Measurements from ENCODE around the gene IL26. TPM values are rescaled to one million over a fixed set of nuclear protein-coding genes. Genes with fewer than 3 reads are reported as not detected.
A peak's percentile ranks its signal among the peaks of the same experiment; 100 is the strongest.

IL26 gene
- total and polyA plus RNA-seq, 12 donors: not detected

- Histone ChIP-seq H3K27ac (no peak overlapping the region), H3K9me3 (no peaks in the 10 kb centered on the region), H3K27me3 (no peaks in the 10 kb centered on the region), H3K36me3 (no peaks in the 10 kb centered on the region), H3K4me1 (peaks cover 0 to 13% (median 3%) of the 10 kb centered on the region in 9 donors), H3K4me3 (no peak overlapping the region)
- DNase-seq: no peak
- no peak for TF ChIP-seq CTCF (IDR thresholded peaks at IDR 0.05)
- no peak for ATAC-seq
- intact Hi-C loops (cut with DNase I): loop anchor here in 5 of 10 donors (5.0 to 10.0 kb wide), 5 partner anchors 90 to 873 kb away; partner anchors contain the start of gene NUP107 (in 2 of the 5)
- 77 to 84% methylated on average over 3 of the region's 3 CpGs for WGBS, 2 donors
Observed at GRCh38 chr12:68227356-68227755, 1.7 kb upstream of the IL26 start.

- H3K4me1 ChIP-seq: peaks cover 0 to 18% (median 3%) of the 10 kb centered on the region in 9 donors
- H3K36me3 ChIP-seq: no peaks in the 10 kb centered on the region
- DNase-seq: no peak
- no peak overlapping the region for H3K27ac ChIP-seq
- 77 to 83% methylated on average over 3 of the region's 3 CpGs for WGBS, 2 donors
- no peaks in the 10 kb centered on the region for H3K9me3 ChIP-seq
- intact Hi-C loops (cut with DNase I): loop anchor here in 8 of 10 donors (2.0 to 10.0 kb wide), 7 partner anchors 88 to 870 kb away; partner anchors contain the start of gene NUP107 (in 2 of the 8)
- no peaks in the 10 kb centered on the region for H3K27me3 ChIP-seq
- no peak for TF ChIP-seq CTCF (IDR thresholded peaks at IDR 0.05)
- no peak overlapping the region for H3K4me3 ChIP-seq
- no peak for ATAC-seq
Observed at GRCh38 chr12:68224613-68225285, 861 bp downstream of the IL26 start.

GRCh38 chr12:68223067-68223747 lies 2.4 kb downstream of the IL26 start:
- 3% methylated on average over 12 of the region's 12 CpGs for WGBS, 2 donors
- Histone ChIP-seq H3K4me3 (peak overlapping the region in 1 of 10 donors; percentile 13), H3K9me3 (no peaks in the 10 kb centered on the region), H3K27ac (peak overlapping the region in 1 of 10 donors; percentile 15), H3K36me3 (no peaks in the 10 kb centered on the region), H3K27me3 (peaks cover 0 to 11% (median 0%) of the 10 kb centered on the region in 7 donors), H3K4me1 (peaks cover 0 to 18% (median 3%) of the 10 kb centered on the region in 9 donors)
- intact Hi-C loops (cut with DNase I): loop anchor here in 7 of 10 donors (1.0 to 10.0 kb wide), 8 partner anchors 89 to 868 kb away; partner anchors contain the start of gene NUP107 (in 2 of the 7)
- TF ChIP-seq CTCF (IDR thresholded peaks at IDR 0.05): peak; percentile 73 to 90 (median 85)
- peak; percentile 91 to 99 (median 98) for ATAC-seq
- peak; percentile 55 to 81 for DNase-seq

GRCh38 chr12:68222326-68222725 lies 3.3 kb downstream of the IL26 start:
- intact Hi-C loops (cut with DNase I): loop anchor here in 6 of 10 donors (2.0 to 10.0 kb wide), 7 partner anchors 90 to 868 kb away; partner anchors contain the start of gene NUP107 (in 2 of the 6)
- no peak overlapping the region for H3K4me3 ChIP-seq
- no peaks in the 10 kb centered on the region for H3K36me3 ChIP-seq
- WGBS, 2 donors: 35 to 46% methylated on average over 6 of the region's 6 CpGs
- no peak for DNase-seq
- no peak for TF ChIP-seq CTCF (IDR thresholded peaks at IDR 0.05)
- no peak overlapping the region for H3K27ac ChIP-seq
- H3K9me3 ChIP-seq: no peaks in the 10 kb centered on the region
- peaks cover 0 to 18% (median 3%) of the 10 kb centered on the region in 9 donors for H3K4me1 ChIP-seq
- peaks cover 0 to 20% (median 7%) of the 10 kb centered on the region in 7 donors for H3K27me3 ChIP-seq
- ATAC-seq: peak in 1 of 8 donors; percentile 34

Measured in heart right ventricle (tissue), 16 donors.